HG03159 (cell line): ENCODE results near the gene ABCA4.

Experiments used
- ATAC-seq: cut with Tn5 transposase; IDR thresholded peaks from one replicate; pipeline ENCODE4 v1.9.1; 2021; ENCODE audit warnings: mild to moderate bottlenecking, moderate library complexity; ENCODE audit not compliant: unreplicated experiment

Gene ABCA4

GRCh38 chr1:94084547-94084946 lies 36.4 kb downstream of the ABCA4 start:
- ATAC-seq = no peak

DNA sequence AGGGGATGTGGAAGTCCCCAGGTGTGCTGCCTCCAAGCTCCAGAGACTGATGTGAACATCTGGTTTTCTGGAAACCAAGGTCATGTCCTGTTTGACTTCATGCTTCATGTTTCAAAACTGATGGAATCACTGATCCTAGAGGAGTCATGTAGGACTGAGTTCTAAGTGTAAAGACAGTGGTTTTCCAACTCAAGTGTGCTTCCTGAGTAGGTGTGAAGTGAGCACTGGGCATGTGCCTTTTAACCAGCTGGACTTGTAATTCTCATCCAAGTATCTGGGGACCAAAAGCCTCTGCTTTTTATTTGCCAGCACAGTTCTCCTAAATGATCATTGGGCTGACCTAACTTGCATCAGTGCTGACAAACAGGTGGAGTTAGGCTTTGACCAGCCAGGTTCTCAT lies 36.9 kb downstream of the ABCA4 start:
- no peak for ATAC-seq

- ATAC-seq = no peak
Measured at GRCh38 chr1:94083681-94084080, 37.3 kb downstream of the ABCA4 start.

- no peak for ATAC-seq
Measured at GRCh38 chr1:94081566-94082344, 39.2 kb downstream of the ABCA4 start.

- no peak for ATAC-seq
Measured at GRCh38 chr1:94079989-94080388, 41.0 kb downstream of the ABCA4 start.

DNA sequence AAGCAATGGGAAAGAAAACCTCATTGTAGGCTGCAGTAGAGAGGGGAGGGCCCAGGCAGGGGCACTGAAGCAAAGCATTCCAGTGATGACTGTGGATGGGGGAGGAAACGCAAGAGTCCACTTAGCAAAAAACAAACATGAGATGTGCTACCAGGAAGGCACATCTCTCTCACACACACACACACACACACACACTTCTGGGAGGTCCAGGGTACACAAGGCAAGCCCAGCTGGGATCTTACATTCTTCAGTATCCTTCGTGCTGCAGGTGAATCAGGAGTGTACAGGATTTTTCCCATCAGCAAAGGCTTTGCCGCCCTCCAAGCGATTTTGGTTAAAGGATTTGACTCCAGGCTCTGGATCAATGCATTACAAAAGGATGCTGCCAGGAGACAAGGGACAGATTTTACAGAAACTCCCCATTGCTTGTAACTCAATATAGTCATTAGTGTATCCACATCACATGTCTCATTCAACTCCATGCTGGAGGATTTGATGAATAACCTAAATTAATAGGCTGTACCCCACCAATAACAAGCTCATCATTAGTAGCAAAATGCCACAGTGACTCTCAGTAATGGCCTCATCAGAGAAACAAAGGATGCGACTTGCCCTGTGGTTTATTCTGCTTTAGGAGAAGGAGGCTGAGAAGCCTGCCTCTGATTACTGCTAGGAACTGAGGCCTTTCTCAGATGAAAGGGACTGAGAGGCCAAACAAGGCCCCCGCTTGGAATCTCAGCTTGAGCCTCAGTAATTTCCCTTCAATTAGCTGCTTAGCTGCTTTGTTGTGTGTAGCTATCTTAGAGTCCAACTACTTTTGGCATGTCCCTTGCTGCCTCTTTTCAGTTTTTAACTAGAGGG lies 41.6 kb downstream of the ABCA4 start:
- no peak for ATAC-seq

GRCh38 chr1:94072840-94073522 lies 48.0 kb downstream of the ABCA4 start:
- no peak for ATAC-seq

GRCh38 chr1:94071976-94072375 lies 49.0 kb downstream of the ABCA4 start:
- ATAC-seq = no peak

DNA sequence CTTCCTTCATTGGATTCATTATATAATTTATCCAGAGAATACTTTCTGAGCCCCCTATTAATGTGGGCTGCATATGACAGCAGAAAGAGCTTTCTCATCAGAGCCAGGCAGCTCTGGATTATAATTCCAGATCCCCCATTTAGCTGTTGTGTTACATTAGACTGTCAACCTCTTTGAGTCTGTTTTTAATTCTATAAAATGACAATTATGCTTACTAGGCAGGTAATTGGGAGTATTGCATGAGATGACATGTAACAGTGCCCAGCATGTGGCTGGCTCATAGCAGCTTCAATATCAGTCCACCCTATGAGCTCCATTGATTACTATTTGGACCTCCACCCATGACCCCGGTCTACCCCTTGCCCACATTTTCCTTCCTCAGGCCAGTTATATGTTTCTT lies 49.6 kb downstream of the ABCA4 start:
- no peak for ATAC-seq

DNA sequence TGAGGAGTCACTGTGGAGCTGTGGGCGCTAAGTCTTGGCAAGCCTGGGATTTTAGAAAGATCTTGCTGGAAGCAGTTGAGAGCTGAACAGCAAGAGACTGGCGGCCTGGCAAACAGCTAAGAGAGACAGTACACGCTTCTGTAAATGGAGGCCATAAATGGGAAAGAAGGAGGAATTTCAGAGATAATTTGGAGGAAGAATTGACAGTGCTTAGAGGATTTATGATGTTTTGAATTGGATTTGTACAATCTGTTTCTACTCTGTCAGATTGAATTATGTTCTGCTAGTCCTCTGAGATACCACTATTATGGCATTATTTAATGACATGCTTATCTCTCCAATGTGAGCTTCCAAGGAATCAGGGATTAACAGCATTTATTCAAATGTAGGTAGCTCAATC lies 50.1 kb downstream of the ABCA4 start:
- no peak for ATAC-seq

DNA sequence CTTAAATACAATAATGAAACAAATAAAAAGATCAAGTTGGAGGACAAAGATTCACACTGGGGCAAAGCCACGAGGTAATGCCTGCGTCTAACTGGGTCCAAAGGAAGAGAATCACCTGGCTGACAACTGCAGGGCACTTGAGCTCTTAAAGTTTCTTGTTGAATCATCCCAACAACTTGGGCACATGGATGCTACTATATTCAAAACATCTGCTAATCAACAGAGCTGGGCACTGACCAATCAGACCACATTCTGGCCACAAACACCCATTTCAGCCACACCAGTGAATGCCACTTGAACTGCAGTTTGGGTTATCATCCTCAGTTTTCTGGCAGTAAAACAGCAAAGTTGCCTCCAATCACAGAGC lies 51.0 kb downstream of the ABCA4 start:
- ATAC-seq = no peak

GRCh38 chr1:94068999-94069918 lies 51.7 kb downstream of the ABCA4 start:
- ATAC-seq = no peak

DNA sequence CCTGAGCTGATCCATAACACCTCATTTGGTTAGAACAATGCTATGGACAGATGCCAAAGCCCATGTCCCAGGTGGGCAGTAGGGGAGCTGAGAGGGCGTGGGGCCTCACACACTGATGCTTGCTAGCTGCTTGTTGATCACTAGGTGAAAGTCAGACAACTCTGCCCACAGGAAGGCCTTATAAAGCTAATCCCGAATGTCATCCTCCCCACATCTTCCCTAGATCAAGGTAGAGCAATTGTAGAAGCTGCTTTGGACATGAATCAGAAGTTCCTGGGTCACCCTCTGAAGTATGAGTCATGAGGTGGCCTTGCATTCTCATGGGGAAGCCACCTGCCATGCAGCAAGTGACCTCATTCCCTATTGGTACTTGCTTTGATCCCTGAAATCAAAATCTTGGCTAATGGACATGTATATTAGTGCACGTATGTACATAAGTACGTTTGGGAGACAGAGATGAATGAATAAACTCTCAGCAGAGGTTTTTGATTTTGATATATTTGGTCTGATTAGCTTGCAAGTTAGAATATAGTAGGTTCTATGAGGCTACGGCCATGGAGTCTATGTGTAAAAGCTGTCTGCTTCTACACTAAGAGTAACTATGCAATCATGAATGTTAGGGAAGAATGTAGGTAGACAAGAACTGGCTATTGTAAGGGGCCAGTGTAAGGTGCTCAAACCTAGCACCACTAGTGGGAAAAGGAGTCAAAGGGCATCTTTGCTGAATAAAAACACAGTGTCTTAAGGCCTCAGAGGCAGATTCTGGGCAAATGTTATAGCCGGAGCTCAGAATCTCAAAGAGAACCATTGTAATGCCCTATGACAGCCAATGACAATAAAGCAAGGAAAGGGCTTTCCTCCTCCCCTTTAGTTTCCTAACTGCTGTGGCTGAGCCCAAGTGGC lies 52.6 kb downstream of the ABCA4 start:
- ATAC-seq = no peak

DNA sequence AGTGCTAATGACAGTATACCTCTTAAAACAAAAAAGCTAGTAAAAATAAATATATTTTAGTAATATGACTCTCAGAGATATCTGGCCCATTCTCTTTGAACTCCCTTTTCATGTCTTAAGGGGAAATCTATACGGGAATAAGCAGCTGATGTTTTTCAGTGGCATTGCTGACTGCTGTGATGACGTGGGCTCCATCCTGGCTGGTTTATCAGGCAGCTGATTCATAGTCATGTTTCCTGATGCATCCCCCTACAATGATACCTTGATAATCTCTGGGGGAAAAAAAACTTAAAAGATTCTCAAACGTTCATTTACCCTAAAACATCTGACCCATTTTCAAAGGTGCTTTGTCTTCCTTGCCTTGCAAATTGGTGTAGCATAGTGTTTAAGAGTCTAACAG lies 53.8 kb downstream of the ABCA4 start:
- no peak for ATAC-seq

DNA sequence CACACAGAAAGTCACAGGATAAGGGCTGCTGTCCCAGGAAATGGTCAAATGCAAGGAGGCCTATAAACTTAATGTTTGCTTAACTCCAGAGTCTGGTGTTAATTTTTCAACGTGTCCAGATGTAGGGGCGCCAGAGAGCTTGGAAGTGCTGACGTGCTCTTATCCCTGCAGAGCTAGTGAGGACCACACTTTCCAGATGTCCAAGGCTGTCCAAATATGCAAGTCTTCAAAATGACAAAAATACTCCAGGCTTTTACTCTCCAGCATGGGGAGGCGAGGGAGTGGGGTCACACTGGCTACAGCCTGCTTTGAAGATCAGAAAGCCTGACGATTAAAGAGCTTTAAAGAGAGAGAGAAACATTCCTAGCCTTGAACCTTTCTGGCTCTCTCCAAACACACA lies 57.6 kb downstream of the ABCA4 start:
- ATAC-seq = no peak

DNA sequence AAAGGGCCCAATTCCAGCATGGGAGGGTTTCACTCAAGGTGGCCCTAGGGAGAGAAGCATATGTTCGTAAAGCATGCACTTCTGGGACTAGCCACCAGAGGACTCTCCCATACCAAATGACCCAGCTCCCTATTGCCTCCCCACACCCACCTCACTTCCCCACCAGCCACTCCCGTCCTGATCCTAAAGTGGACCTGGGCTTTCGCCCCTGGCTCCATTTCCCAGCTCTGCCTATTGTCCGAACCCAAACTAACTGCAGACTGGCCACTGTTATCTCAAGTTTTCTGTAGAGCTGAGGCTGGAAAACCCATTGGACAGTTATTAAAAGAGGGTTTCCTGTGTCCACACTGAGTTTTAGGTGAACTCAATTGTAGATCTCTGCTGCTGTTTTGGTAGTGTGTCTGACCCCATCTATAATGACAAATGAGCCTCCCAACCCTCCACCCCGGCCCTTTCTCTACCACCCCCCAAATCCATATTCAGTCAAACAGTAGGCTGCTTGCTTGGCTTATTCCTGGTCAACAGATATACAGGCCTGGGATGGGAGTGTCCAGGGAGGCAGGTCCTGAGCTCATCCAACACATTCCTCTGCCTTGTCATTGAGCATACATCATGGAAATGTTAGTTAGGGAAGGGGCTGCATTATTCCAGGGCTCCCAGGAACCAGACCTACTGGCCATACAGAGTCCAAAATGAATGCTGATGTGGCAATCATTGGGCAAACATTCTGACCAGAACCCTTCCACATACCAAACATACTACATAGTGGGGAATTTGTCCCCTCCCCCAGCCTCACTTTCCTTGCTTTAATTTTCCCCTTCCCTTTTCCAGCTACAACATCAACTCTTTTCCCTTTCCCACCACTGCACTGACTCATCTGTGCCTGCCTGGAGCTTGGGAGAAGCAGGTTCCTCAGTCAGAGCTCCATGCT lies 59.2 kb downstream of the ABCA4 start:
- ATAC-seq = peak; percentile 92

DNA sequence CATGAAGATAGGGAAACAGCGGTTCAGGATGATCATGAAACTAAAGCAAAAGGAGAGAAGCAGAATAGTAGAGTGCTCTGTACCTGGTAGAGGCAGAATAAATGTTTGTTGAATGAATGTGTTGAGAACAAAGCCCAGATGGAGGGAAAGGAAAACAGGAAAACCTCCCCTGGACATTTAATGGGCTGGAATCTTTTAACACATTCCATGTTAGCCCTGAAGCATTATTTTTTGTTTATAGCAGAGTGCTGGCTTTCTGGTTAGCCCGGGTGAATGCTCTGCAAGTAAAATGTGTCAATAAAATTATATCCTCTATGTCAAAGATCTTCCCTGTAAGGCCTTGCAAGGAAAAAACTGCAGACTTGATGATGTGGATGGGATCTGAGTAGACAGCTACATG lies 60.2 kb downstream of the ABCA4 start:
- ATAC-seq = no peak

- ATAC-seq = no peak
Measured at GRCh38 chr1:94058766-94059165, 62.2 kb downstream of the ABCA4 start.

DNA sequence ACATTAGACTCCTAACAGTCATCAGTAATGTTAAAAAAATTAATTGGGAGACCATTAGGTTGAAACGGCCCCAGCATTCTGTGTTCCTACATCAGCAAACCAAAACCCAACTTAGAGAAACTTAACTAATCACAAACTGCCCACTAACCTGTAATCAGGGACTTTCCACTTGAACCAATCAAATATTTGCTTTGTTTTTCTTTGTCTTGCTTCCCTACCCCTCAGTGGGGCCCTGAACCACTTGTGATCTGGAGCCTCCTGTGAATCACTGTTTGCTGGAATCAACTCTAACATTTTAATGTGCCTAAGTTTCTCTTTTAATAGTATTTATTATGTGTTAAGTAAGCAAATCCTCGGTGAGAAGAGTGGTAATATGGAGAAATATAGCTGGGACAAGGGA lies 64.0 kb downstream of the ABCA4 start:
- no peak for ATAC-seq
